Measurements from ENCODE around the gene PRDM12.

PRDM12 gene

DNA sequence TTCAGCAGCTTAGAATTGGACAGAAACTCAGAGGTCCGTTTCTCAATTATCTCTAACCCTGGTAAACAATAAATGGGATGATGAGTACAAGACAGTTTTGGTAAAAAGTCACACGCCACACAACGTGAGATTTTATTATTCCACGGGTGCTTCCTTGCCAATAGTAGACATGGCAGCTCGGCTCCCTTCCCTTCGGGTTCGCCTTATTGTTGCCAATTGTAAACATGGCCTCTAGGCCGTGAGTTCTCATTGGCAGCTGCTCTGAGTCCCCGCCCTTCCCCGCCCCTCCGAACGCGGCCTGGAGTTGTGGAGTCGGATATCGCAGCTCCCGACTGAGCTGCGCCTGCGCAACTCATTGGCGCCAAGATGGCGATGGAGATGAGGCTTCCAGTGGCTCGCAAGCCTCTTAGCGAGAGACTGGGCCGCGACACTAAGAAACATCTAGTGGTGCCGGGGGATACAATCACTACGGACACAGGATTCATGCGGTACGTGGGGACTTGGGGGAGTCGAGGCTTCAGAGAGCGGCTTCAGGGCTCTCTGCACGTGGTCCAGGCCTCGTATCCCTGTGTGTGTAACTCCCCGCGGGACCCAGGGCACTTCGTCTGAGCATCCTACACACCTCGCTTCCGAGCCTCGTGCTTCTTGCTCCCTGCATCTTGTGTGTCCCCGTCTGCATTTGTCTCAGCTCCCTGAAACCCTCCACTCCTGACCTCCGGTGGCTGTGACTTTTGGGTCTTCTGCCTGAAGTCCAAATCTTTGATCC lies 29.2 kb downstream of the PRDM12 start, which contains the start of gene EXOSC2:
EXOSC2 (plus strand) TSS at position 355 of the 766 bp plus-strand sequence; CDS start at position 367, 12 bp downstream.
- in situ Hi-C loops (cut with MboI; ENCODE audit: low sequenced_read_pairs, unreplicated experiment): loop anchor here (25.0 kb wide), 1 partner anchor 231 kb away; no protein-coding TSS in a partner anchor
- TF ChIP-seq, protein P1, sequence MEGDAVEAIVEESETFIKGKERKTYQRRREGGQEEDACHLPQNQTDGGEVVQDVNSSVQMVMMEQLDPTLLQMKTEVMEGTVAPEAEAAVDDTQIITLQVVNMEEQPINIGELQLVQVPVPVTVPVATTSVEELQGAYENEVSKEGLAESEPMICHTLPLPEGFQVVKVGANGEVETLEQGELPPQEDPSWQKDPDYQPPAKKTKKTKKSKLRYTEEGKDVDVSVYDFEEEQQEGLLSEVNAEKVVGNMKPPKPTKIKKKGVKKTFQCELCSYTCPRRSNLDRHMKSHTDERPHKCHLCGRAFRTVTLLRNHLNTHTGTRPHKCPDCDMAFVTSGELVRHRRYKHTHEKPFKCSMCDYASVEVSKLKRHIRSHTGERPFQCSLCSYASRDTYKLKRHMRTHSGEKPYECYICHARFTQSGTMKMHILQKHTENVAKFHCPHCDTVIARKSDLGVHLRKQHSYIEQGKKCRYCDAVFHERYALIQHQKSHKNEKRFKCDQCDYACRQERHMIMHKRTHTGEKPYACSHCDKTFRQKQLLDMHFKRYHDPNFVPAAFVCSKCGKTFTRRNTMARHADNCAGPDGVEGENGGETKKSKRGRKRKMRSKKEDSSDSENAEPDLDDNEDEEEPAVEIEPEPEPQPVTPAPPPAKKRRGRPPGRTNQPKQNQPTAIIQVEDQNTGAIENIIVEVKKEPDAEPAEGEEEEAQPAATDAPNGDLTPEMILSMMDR (IDR thresholded peaks at IDR 0.05; ENCODE audit: borderline replicate concordance, control extremely low read depth, extremely low read depth, insufficient read depth, missing control alignments): no peak
- peak; percentile 98 for DNase-seq (ENCODE audit: low spot score)

DNA sequence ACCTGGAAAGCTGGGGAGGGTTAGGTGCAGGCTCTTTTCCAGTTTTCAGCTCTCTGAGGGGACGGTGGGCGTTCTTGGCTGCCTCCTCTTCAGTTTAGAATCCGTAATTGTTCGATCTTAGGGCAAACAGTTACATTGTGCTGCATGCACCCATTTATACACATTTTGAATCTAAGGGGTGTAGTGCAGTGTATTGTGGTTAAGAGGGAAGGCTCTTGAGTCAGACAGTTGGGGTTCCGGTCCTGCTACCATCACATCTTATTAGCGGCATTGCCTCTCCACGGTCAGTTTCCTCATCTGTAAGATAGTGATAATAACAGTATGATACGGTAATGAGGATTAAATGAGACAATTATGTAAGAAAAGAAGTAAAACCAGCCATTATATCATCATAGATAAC lies 29.8 kb downstream of the PRDM12 start:
- in situ Hi-C loops (cut with MboI; ENCODE audit: low sequenced_read_pairs, unreplicated experiment): loop anchor here (25.0 kb wide), 1 partner anchor 232 kb away; no protein-coding TSS in a partner anchor
- TF ChIP-seq, protein P1 (IDR thresholded peaks at IDR 0.05; ENCODE audit: borderline replicate concordance, control extremely low read depth, extremely low read depth, insufficient read depth, missing control alignments): no peak
- no peak for DNase-seq (ENCODE audit: low spot score)

DNA sequence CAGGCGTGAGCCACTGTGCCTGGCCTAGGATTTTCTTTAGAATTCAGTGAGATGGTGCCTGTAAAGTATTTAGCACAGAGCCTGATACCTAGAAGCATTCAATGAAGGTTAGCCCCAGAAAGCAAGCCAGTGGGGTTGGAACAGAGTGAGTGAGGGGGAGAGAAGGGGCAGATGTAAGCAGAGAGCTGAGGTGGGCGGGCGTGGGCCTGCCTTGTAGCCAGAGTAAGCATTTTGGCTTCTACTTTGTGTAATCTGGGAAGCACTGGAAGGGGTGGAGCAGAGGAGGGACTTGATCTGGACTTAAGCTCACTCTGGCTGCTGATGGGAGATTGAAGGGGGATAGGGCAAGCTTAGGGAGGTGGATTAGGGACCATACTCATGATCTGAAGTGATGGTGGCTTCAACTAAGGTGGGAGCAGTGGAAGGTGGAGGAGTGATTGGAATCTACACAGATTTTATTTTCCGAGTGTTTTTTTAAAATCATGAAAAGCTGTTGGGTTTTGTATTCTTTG lies 31.8 kb downstream of the PRDM12 start:
- in situ Hi-C loops (cut with MboI; ENCODE audit: low sequenced_read_pairs, unreplicated experiment): loop anchor here (25.0 kb wide), 1 partner anchor 234 kb away; no protein-coding TSS in a partner anchor
- no peak for DNase-seq (ENCODE audit: low spot score)
- TF ChIP-seq, protein P1 (IDR thresholded peaks at IDR 0.05; ENCODE audit: borderline replicate concordance, control extremely low read depth, extremely low read depth, insufficient read depth, missing control alignments): no peak

DNA sequence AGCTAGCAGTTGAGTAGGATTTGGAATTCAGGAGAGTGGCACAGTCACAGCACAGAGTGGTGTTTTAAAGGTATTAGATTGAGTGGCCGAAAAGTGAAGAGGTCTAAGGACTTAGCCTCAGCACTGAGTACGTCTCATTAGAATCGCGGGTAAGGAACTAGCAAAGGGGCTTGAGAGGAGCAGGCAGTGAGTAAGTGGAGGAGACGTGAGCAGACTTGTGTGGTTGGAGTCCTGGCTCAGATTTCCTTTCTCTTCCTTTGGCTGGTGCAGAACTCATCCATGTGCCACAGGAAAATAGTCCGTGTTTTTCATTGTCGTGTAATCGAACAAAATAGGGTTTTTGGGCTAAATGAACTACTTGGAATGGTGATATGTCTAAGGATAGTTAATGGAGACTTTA lies 32.6 kb downstream of the PRDM12 start:
- TF ChIP-seq, protein P1 (IDR thresholded peaks at IDR 0.05; ENCODE audit: borderline replicate concordance, control extremely low read depth, extremely low read depth, insufficient read depth, missing control alignments): no peak
- in situ Hi-C loops (cut with MboI; ENCODE audit: low sequenced_read_pairs, unreplicated experiment): loop anchor here (25.0 kb wide), 1 partner anchor 235 kb away; no protein-coding TSS in a partner anchor
- DNase-seq (ENCODE audit: low spot score): no peak

DNA sequence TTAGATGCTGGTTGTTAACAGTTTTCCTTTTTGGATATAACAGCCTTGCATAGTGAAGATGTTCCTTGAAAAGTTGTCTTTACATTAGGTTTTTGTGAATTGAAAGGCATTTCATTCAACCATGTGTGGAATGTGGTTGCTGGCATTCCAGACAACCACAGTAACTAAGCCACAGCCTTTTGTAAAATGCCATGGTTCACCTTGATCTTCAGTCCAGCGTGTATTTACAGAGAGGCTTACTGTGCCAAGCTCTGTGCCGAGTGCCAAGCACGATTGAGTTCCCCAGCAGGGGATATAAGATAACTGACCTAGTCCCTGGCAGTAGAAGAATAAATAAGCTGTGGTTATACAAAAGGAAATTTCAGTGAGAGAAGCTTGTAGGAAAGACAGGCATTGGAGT lies 34.1 kb downstream of the PRDM12 start:
- no peak for DNase-seq (ENCODE audit: low spot score)
- TF ChIP-seq, protein P1 (IDR thresholded peaks at IDR 0.05; ENCODE audit: borderline replicate concordance, control extremely low read depth, extremely low read depth, insufficient read depth, missing control alignments): no peak
- in situ Hi-C loops (cut with MboI; ENCODE audit: low sequenced_read_pairs, unreplicated experiment): loop anchor here (25.0 kb wide), 1 partner anchor 236 kb away; no protein-coding TSS in a partner anchor

DNA sequence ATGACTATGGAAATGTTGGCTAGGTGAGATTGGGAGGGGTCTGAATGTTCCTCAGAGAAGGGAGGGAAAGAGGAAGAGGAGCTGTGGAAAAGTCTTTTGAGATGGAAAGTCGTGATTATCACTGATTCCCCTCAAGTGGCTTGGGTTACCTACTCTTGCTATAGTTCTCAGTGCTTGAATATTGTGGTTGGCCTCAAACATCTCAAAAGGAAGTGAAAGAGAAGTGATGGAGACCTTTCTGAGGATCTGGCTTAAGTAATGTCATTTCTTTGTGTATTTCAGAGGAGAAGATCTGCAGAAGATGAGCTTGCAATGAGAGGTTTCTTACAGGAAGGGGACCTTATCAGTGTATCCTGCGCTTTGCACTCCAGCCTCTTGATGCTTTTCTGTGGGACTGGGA lies 34.7 kb downstream of the PRDM12 start:
- TF ChIP-seq, protein P1 (IDR thresholded peaks at IDR 0.05; ENCODE audit: borderline replicate concordance, control extremely low read depth, extremely low read depth, insufficient read depth, missing control alignments): no peak
- no peak for DNase-seq (ENCODE audit: low spot score)
- in situ Hi-C loops (cut with MboI; ENCODE audit: low sequenced_read_pairs, unreplicated experiment): loop anchor here (25.0 kb wide), 1 partner anchor 237 kb away; no protein-coding TSS in a partner anchor

All from GM13976 (cell line).